Activated T-helper 1 cell treated with anti-CD3 and anti-CD28 coated beads, Interleukin-2, amount 50 U/mL, for 16 hours (primary cell): ENCODE data around the gene ABCC5.

Experiments
- DNase-seq, 2 donors: peaks; one replicate each; pipeline ENCODE4 v3.0.0-alpha.2; 2020; ENCODE audit warnings: low read depth in 1 of 2, low spot score in 1 of 2

ABCC5 gene

GRCh38 chr3:183927059-183927458 lies 90.6 kb downstream of the ABCC5 start:
- DNase-seq, result no peak

- no peak for DNase-seq
These were observed 92.7 kb downstream of the ABCC5 start for GRCh38 chr3:183924956-183925355.

DNA sequence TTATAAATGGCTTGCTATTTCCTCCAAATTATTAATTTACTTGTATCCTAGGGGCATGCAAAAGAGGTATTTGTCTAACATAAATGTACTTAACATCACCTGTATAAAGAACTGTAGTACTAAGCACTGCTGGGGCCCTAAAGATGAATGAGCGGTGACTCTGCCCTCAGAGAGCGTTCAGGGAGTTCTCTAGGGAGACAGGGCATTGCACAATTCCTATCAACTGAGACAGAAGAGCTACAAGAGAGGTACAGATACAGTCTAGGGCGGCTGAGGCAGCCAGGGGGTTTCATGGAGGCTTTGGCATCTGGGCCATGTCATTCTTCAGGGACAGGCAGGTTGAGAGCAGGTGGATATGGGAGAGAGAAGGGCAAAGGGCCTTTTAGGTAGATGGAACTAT lies 93.1 kb downstream of the ABCC5 start:
- no peak for DNase-seq

DNA sequence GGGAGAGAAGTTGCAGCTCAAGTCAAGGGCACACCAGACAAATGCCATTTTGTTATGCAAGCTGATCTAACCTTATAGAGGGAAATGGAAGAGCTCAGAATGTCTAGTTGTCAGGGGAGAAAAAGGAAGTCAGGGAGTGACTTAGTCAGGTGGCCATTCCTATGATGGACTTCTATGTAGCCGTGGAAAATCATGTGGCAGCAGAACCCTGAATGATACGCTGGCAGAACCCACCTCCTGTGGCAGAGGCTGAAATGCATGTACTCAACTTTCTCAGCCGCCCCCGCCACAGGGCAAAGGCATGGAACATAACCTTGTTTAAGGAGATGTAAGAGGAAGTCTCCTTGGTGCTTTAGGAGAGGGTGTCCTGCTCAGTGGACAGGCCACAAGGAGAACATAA lies 95.3 kb downstream of the ABCC5 start:
- no peak for DNase-seq

DNA sequence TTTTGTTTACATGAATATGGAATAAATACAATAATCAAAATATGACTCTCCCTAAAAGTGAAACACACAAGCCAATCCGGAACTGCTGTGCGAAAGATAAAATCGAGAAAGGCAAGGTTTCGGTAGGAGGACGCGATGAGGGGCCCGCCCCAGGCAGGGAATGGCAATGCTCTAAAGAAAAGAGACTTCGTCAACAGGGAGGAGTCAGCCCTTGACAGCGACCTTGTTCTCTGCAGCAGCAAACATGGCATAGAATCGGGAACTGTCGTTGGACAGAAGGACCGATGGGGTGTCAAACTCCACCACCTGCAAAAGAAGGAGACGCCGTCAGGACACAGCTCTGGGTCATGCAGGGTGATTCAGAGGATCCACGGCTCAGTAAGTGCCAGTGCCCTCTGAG lies 96.6 kb downstream of the ABCC5 start:
- DNase-seq, result no peak

- DNase-seq, result no peak
These were observed 97.3 kb downstream of the ABCC5 start for GRCh38 chr3:183920416-183920815.

GRCh38 chr3:183918178-183918577 lies 99.5 kb downstream of the ABCC5 start:
- no peak for DNase-seq

- no peak for DNase-seq
These were observed 99.9 kb downstream of the ABCC5 start for GRCh38 chr3:183917776-183918175.

DNA sequence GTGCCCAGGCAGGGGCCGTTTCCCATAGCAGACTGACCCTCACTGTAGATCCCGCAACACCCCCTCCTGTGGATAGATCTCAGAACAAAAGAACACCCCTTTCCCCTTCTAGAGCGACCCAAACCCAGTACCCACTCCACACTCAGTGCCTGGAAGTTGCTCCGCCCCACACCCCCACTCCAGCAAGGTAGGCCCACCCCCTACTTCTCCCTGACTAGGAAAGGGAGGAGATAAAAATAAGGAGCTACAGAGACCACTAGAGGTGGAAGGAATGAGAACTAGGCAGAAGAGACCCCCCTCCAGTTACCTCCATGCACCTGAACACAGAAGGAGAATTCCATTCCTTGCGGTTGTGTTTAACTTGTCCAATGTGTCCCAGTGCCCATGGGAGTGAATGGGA lies 102.8 kb downstream of the ABCC5 start:
- DNase-seq, result no peak

GRCh38 chr3:183913580-183913920 lies 104.1 kb downstream of the ABCC5 start:
- DNase-seq, result no peak

DNA sequence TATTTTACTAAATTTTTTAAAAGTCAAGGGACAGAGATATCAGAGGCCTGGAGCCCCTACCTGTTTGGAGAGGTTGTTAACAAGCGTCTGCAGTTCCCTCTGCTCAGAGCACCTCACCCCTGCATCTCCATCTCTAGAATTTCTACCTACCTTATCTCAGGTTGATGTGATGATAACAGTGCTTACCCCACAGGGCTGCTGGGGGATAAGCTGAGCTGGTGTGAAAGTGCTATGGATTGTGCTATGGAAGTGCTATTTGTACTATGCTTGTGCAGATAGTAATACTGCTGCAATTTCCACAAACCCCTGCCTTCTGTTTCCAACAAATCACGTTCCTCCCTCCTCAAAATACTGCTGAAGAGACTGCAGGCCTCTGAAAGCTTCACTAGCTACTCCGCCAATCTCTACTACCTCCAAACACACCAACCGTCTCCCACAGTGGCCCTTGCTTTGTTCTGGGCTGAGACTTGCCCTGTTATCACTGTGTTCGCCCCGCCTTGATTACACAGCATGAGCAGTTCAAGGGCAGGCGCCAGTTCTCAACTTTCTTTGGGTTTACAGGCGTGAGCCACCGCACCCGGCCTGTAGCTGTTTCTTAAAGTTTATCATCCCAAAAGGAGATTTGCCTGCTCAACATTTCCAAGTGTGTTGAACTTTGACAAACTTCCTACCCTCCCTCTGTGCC lies 104.6 kb downstream of the ABCC5 start:
- DNase-seq, result no peak

DNA sequence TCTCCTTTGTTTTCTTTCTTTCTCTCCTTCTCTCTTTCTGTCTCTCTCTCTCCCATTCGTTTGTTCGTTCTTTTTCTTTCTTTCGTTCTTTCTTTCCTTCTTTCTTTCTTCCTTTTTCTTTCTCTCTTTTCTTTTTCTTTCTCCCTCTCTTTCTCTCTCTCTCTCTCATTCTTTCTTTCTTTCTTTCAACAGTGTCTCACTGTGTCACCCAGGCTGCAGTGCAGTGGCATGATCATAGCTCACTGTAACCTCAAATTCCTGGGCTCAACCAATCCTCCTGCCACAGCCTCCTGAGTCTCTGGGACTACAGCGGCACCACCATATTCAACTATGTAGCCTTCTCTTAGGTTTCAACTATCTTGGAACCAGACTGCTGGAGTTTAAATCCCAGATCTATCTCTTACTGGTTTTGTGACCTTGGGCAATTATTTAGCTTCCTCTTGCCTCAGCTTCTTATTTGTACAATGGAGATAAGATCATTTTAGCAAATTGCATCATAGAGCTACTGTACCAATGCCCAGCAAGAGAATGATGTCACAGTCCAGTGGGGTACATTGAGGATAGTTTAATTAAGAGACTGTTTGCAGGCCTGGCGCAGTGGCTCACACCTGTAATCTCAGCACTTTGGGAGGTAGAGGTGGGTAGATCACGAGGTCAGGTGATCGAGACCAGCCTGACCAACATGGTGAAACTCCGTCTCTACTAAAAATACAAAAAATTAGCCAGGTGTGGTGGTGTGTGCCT lies 105.7 kb downstream of the ABCC5 start:
- DNase-seq, result no peak

GRCh38 chr3:183911087-183911486 lies 106.6 kb downstream of the ABCC5 start:
- DNase-seq, result no peak

GRCh38 chr3:183909030-183909600 lies 108.6 kb downstream of the ABCC5 start:
- DNase-seq, result no peak

DNA sequence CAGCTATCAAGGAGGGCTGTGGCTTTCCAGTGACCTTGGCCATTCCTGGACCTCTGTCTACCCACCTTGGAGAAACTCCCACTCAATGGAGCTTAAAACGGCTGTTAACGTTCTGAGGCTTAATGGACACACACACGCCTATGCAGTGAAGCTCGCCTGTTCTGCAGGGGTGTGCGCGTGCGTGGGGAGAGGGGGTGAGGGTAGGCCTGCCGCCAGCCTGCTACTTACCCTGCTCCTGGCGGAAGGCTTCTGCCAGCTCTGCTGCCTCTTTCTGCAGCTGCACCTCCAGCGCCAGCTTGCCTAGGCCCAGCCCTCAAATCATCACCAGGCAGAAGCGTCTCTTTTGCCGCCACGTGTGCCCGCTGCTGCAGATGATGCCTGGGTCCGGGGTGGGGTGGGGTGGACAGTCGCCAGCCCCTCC lies 109.8 kb downstream of the ABCC5 start:
- DNase-seq, result no peak

DNA sequence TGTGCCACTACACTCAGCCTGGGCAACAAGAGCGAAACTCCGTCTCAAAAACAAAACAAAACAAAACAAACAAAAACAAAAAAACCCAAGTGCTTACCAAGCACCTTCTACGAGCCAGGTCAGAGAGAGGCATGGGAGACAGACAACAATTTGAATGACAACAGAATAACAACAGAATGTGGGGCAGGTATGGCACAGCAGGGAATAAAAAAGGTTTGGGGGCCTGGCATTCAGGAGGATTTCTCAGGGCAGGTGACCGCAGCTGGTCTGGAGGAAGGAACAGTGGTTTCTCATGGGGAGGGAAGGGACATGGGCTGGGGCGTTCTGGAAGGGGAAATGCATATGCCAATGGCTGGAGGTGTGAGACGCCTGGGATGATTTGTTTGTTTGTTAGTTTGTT lies 110.5 kb downstream of the ABCC5 start:
- no peak for DNase-seq

DNA sequence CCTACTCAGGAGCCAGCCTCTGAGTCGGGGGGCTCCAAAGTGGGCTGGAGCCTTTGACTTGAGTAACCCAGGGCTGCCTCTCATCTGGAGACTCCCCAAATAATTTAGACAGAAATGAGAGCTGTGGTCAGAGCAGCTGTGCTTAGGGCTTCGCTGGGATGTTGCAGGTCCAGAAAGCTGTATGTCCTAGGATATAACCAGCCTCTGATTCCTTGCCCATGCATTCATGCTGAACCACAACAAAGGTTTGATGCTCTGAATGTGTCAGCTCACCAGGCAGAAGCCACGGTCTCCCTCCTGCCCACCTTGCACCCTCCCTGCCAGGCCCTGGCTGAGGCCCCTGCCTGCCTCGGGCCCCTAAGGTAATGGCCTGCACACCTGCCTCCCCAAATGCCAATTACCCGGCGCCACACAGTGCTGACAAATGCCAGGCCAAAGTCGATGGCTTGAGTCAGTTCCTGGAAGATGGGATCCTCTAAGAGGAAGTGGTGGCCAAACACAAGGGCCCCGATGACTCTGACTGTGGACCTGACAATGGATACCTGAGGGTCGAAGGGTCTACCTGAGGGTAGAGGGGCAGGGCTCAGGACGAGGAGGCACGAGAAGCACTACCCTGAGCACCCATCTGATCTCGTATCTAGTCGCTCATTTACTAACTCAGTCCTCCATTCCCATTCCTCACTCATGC lies 111.3 kb downstream of the ABCC5 start:
- no peak for DNase-seq

GRCh38 chr3:183904833-183905780 lies 112.6 kb downstream of the ABCC5 start:
- no peak for DNase-seq

- no peak for DNase-seq
These were observed 119.7 kb downstream of the ABCC5 start for GRCh38 chr3:183898028-183898431.

DNA sequence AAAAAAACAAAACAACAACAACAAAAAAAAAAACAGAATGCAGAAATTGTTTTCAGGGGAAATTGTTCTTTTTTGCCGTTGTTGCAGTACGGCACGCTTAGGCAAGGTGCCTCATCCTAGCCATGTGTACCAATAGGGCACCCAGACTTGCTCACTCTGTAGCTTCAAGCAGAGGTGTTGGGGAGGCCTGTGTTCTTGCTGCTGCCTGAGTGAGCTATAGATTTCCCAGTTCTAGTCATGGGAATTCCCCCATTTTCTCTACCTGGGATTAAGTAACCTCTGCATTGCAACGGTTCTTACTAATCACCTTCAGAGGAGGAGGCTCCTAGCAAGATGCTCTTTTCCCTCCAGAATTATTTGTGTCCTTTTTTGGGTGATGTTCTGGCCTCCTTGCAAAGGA lies 120.1 kb downstream of the ABCC5 start:
- no peak for DNase-seq

DNA sequence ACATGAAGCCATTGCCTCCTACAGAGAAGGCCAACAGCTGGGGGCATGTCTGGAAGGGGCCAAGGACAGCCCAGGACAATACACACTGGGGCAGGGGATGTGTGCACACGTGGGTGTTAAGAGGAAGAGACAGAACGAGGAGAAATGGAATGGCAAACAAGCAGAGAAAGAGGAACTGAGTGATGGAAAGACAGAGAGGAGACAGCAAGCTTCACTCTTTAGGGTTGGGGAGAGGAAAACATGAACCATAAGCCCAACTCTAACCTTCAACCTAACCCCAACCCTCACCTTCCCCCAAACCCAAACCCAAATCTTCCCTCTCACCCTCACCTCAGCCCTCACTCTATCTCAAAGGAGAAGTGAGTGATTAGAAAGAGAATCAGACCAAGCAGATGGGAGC lies 121.1 kb downstream of the ABCC5 start:
- no peak for DNase-seq
